Prostate gland (tissue), 2 donors: Measurements from ENCODE around the gene P2RY13.
A peak's percentile ranks its signal among the peaks of the same experiment; 100 is the strongest.

ENCODE experiments used
- POLR2A ChIP-seq: fragments of 450-650 bp; IDR thresholded peaks from one replicate; pipeline ENCODE4 v1.6.1; 2016; ENCODE audit warnings: antibody characterized with exemption, mild to moderate bottlenecking
- POLR2AphosphoS5 ChIP-seq: sonication (generic); formaldehyde crosslinking; IDR thresholded peaks from one replicate; pipeline ENCODE4 v1.6.1; 2017; ENCODE audit warnings: antibody characterized with exemption
- TF ChIP-seq, protein P1 (sequence below), 4 experiments: fragments of 200-600 bp in 2 of 4; fragments of 450-650 bp in 2 of 4; sonication (generic) in 2 of 4; IDR thresholded peaks; 1 replicate in 3 of 4; 2 replicates in 1 of 4; pipeline ENCODE4 v1.5.1; 2016 to 2019; ENCODE audit warnings: antibody characterized with exemption in 4 of 4, mild to moderate bottlenecking in 2 of 4, moderate library complexity in 2 of 4

DNA sequence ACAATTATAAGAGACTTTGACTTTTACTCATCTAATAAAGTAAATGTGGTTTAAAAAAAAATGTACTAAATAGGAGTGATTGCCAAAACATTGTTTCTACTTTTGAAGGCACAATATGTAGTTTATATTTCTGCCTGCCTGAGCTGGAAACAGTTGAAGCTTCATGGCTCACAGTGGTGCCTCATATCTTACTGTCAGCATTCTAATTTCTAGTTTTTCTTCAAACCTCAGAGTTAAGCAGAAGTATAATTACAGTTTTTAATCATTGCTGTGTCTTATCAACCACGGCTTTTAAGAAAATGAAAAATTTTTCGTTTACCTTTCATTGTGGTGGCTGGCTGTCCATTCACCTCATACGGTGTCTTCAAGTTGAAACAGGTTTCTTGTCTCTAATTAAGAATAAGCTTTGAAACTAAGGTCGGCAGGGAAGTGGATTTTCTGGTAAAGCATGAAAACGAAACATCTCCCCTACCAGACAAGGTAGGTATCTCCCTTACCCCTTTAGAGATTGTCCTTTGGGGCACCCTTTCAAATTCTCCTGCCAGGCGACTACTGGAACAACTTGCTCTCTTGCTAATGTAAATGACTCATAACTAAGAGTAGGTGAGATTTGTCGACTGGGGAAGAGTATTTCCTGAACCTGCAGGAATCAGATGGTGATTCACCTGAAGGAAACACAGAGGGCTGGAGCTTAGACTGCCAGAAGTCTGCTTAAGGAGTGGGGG is 12.9 kb downstream of the P2RY13 start, which contains the start of gene GPR87:
- TF ChIP-seq, protein P1, sequence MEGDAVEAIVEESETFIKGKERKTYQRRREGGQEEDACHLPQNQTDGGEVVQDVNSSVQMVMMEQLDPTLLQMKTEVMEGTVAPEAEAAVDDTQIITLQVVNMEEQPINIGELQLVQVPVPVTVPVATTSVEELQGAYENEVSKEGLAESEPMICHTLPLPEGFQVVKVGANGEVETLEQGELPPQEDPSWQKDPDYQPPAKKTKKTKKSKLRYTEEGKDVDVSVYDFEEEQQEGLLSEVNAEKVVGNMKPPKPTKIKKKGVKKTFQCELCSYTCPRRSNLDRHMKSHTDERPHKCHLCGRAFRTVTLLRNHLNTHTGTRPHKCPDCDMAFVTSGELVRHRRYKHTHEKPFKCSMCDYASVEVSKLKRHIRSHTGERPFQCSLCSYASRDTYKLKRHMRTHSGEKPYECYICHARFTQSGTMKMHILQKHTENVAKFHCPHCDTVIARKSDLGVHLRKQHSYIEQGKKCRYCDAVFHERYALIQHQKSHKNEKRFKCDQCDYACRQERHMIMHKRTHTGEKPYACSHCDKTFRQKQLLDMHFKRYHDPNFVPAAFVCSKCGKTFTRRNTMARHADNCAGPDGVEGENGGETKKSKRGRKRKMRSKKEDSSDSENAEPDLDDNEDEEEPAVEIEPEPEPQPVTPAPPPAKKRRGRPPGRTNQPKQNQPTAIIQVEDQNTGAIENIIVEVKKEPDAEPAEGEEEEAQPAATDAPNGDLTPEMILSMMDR (IDR thresholded peaks at IDR 0.05) = no peak
- peak; percentile 65 for TF ChIP-seq POLR2AphosphoS5
- peak; percentile 35 for TF ChIP-seq POLR2A
